ENCODE data around the gene STPG3.

DNA sequence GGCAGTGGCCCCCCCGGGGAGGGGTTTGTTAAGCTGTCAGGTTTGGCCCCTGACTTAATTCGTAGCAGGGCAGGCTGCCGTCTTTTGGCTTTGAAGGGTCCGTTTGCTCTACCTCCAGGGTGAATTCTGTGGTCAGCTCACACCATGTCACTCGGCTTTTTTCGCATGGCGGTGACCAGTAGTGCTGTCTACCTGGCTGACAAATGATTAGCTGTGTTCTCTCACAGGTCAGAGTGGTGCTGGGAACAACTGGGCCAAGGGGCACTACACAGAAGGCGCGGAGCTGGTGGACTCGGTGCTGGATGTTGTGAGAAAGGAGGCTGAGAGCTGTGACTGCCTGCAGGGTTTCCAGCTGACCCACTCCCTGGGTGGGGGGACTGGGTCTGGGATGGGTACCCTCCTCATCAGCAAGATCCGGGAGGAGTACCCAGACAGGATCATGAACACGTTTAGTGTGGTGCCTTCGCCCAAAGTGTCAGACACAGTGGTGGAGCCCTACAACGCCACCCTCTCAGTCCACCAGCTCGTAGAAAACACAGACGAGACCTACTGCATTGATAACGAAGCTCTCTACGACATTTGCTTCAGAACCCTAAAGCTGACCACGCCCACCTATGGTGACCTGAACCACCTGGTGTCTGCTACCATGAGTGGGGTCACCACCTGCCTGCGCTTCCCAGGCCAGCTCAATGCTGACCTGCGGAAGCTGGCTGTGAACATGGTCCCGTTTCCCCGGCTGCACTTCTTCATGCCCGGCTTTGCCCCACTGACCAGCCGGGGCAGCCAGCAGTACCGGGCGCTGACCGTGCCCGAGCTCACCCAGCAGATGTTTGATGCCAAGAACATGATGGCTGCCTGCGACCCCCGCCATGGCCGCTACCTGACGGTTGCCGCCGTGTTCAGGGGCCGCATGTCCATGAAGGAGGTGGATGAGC lies 8.6 kb upstream of the STPG3 start:
- no peak for TF ChIP-seq HDAC6 (IDR thresholded peaks at IDR 0.05; ENCODE audit: low read depth, low read length)
- TF ChIP-seq ZNF592 (IDR thresholded peaks at IDR 0.05), result no peak
- TF ChIP-seq KDM1A (IDR thresholded peaks at IDR 0.05), result no peak
- TF ChIP-seq GABPA (tag; conservative IDR thresholded peaks at IDR 0.05; ENCODE audit: low read depth), result no peak
- no peak for TF ChIP-seq JUND (IDR thresholded peaks at IDR 0.05; ENCODE audit: borderline replicate concordance, low read depth, low read length)
- TF ChIP-seq JUND (tag; IDR thresholded peaks at IDR 0.05; ENCODE audit: borderline replicate concordance, low read depth, low read length), result no peak
- TF ChIP-seq, protein P1, sequence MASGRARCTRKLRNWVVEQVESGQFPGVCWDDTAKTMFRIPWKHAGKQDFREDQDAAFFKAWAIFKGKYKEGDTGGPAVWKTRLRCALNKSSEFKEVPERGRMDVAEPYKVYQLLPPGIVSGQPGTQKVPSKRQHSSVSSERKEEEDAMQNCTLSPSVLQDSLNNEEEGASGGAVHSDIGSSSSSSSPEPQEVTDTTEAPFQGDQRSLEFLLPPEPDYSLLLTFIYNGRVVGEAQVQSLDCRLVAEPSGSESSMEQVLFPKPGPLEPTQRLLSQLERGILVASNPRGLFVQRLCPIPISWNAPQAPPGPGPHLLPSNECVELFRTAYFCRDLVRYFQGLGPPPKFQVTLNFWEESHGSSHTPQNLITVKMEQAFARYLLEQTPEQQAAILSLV (tag; IDR thresholded peaks at IDR 0.05), result no peak
- no peak for TF ChIP-seq TCF7L2 (IDR thresholded peaks at IDR 0.05; ENCODE audit: low read depth, low read length)
- no peak for TF ChIP-seq SP2 (IDR thresholded peaks at IDR 0.05; ENCODE audit: extremely low read depth, low read depth, low read length, poor library complexity, severe bottlenecking)
- peak; percentile 61; the same call in 1 of the 2 replicates for TF ChIP-seq ZNF707 (CRISPR knock-in tag; conservative IDR thresholded peaks at IDR 0.05)
- no peak for TF ChIP-seq ETV6 (IDR thresholded peaks at IDR 0.05; ENCODE audit: borderline replicate concordance in 1 of 2, low read depth in 2 of 2, low read length in 1 of 2)
- no peak for TF ChIP-seq ETV6 (CRISPR knock-in tag; IDR thresholded peaks at IDR 0.05; ENCODE audit: borderline replicate concordance)
- no peak for TF ChIP-seq ZNF217 (CRISPR knock-in tag; IDR thresholded peaks at IDR 0.05)
